Cardiac muscle cell (in vitro differentiated cells and primary cell): ENCODE data around the gene ACOX3. TPM values are rescaled to one million over a fixed set of nuclear protein-coding genes. Genes with fewer than 3 reads are reported as not detected.

Source experiments
- DNase-seq, 2 donors: peaks; one replicate each; pipeline versions ENCODE4 v3.0.0 to v3.0.0-alpha.2; 2010 to 2017; ENCODE audit warnings: low read depth in 1 of 2, low spot score in 1 of 2
- H3K27ac ChIP-seq: fragments of 200-600 bp; sonication (generic); 2 replicates; pipeline ENCODE4 v1.5.1; 2016
- H3K27me3 ChIP-seq: fragments of 200-600 bp; sonication (generic); 2 replicates; pipeline ENCODE4 v1.6.0; 2016; ENCODE audit warnings: control low read depth
- H3K36me3 ChIP-seq: fragments of 200-600 bp; sonication (generic); 2 replicates; pipeline ENCODE4 v1.5.1; 2016; ENCODE audit warnings: control low read depth
- H3K4me1 ChIP-seq: fragments of 200-600 bp; sonication (generic); 2 replicates; pipeline ENCODE4 v1.8.1; 2017; ENCODE audit warnings: low read depth, mild to moderate bottlenecking, mixed run types
- H3K4me3 ChIP-seq: fragments of 200-600 bp; sonication (generic); 2 replicates; pipeline ENCODE4 v1.5.1; 2016; ENCODE audit warnings: mild to moderate bottlenecking
- H3K9me3 ChIP-seq: fragments of 200-600 bp; sonication (generic); 2 replicates; pipeline ENCODE4 v1.5.1; 2017; ENCODE audit warnings: low read depth, mild to moderate bottlenecking, control low read depth
- polyA plus RNA-seq: library from polyadenylated mRNA; unstranded; fragments of >200 nt; fragmentation: Nextera tagmentation; extraction: Ambion mirVana; gene quantifications from 2 replicates; pipeline ENCODE4 v1.2.1, GENCODE V29; 2016
- total RNA-seq: library from RNA; depleted of rRNA; stranded (reverse); fragments of >200 nt; gene quantifications from 2 replicates; pipeline ENCODE4 v1.2.3, GENCODE V29; 2016
- TF ChIP-seq, protein P1 (sequence below): IDR thresholded peaks from 2 replicates; pipeline ENCODE4 v1.5.1; 2012; ENCODE audit warnings: low read depth, mild to moderate bottlenecking, low read length

ACOX3 gene
- total and polyA plus RNA-seq, 2 experiments from 2014 or later: 19.1 to 38.7 TPM

GRCh38 chr4:8316911-8317351 is 123.6 kb downstream of the ACOX3 start:
- H3K27me3 ChIP-seq: no peaks in the 10 kb centered on the region
- DNase-seq: no peak
- TF ChIP-seq, protein P1, sequence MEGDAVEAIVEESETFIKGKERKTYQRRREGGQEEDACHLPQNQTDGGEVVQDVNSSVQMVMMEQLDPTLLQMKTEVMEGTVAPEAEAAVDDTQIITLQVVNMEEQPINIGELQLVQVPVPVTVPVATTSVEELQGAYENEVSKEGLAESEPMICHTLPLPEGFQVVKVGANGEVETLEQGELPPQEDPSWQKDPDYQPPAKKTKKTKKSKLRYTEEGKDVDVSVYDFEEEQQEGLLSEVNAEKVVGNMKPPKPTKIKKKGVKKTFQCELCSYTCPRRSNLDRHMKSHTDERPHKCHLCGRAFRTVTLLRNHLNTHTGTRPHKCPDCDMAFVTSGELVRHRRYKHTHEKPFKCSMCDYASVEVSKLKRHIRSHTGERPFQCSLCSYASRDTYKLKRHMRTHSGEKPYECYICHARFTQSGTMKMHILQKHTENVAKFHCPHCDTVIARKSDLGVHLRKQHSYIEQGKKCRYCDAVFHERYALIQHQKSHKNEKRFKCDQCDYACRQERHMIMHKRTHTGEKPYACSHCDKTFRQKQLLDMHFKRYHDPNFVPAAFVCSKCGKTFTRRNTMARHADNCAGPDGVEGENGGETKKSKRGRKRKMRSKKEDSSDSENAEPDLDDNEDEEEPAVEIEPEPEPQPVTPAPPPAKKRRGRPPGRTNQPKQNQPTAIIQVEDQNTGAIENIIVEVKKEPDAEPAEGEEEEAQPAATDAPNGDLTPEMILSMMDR: no peak
- peaks cover 25% of the 10 kb centered on the region for H3K4me1 ChIP-seq
- H3K9me3 ChIP-seq: no peaks in the 10 kb centered on the region
- H3K4me3 ChIP-seq: no peak overlapping the region
- H3K36me3 ChIP-seq: no peaks in the 10 kb centered on the region
- H3K27ac ChIP-seq: no peak overlapping the region

Other genes with a start within 250 kb of the ACOX3 start
- gene SH3TC1, start 241.4 kb downstream of the ACOX3 start, total RNA-seq: 3.8 and 4.6 TPM in 2 replicates
- 0.57 and 2.9 TPM in 2 replicates for gene SH3TC1, start 241.4 kb downstream of the ACOX3 start, polyA plus RNA-seq
- 8.9 and 15.7 TPM in 2 replicates for gene HTRA3, start 171.0 kb downstream of the ACOX3 start, total RNA-seq
- 6.9 and 17.4 TPM in 2 replicates for gene HTRA3, start 171.0 kb downstream of the ACOX3 start, polyA plus RNA-seq
- 38.8 and 66.9 TPM in 2 replicates for gene TRMT44, start 54 bp upstream of the ACOX3 start, total RNA-seq
- gene TRMT44, start 54 bp upstream of the ACOX3 start, polyA plus RNA-seq: 20.6 and 23.6 TPM in 2 replicates
- gene GPR78, start 139.7 kb upstream of the ACOX3 start, total RNA-seq: 0.63 TPM in 1 of 2 replicates, not detected in the other
- gene GPR78, start 139.7 kb upstream of the ACOX3 start, polyA plus RNA-seq: 0.13 TPM in 1 of 2 replicates, not detected in the other
- 5.6 and 12.0 TPM in 2 replicates for gene CPZ, start 152.0 kb upstream of the ACOX3 start, total RNA-seq
- 4.7 and 8.4 TPM in 2 replicates for gene CPZ, start 152.0 kb upstream of the ACOX3 start, polyA plus RNA-seq